ENCODE data around the gene HTR1E.

- no peak for TF ChIP-seq ZNF274 (IDR thresholded peaks at IDR 0.05; ENCODE audit: low read depth, low read length)
- TF ChIP-seq SUZ12 (IDR thresholded peaks at IDR 0.05; ENCODE audit: extremely low read depth, insufficient read depth, insufficient read length) = no peak
Observed at GRCh38 chr6:86937219-86938079, at the start of gene HTR1E.

Data from NT2/D1 (cell line).